ENCODE results near the gene FN3K. TPM values are rescaled to one million over a fixed set of nuclear protein-coding genes. Genes with fewer than 3 reads are reported as not detected.

FN3K gene
- total and polyA plus RNA-seq, 2 of the 13 experiments (the other 11 are each of a cell fraction or from before 2014, with no cell fraction given) = 3.5 to 12.2 TPM

- TF ChIP-seq ZNF276 (CRISPR knock-in tag; IDR thresholded peaks at IDR 0.05; ENCODE audit: low read depth) (no peak), ZNF598 (CRISPR knock-in tag; IDR thresholded peaks at IDR 0.05; ENCODE audit: borderline replicate concordance) (no peak), SP4 (CRISPR knock-in tag; IDR thresholded peaks at IDR 0.05) (0 out of 2 replicates have a peak, but pooled peaks have one; percentile 45), SNRNP70 (IDR thresholded peaks at IDR 0.05; ENCODE audit: low read depth, low read length) (no peak), ZKSCAN5 (CRISPR knock-in tag; IDR thresholded peaks at IDR 0.05) (no peak), ZNF777 (CRISPR knock-in tag; IDR thresholded peaks at IDR 0.05) (no peak), MXD3 (CRISPR knock-in tag; IDR thresholded peaks at IDR 0.05) (0 out of 2 replicates have a peak, but pooled peaks have one; percentile 29), ZNF674 (CRISPR knock-in tag; IDR thresholded peaks at IDR 0.05; ENCODE audit: low read depth) (no peak), MBNL3 (CRISPR knock-in tag; conservative IDR thresholded peaks at IDR 0.05) (no peak), ZBTB21 (CRISPR knock-in tag; IDR thresholded peaks at IDR 0.05) (no peak), FOXP1 (IDR thresholded peaks at IDR 0.05) (no peak), FOXP1 (CRISPR knock-in tag; IDR thresholded peaks at IDR 0.05) (no peak), ZNF34 (CRISPR knock-in tag; IDR thresholded peaks at IDR 0.05; ENCODE audit: borderline replicate concordance) (0 out of 2 replicates have a peak, but pooled peaks have one; percentile 30), ZNF280B (CRISPR knock-in tag; IDR thresholded peaks at IDR 0.05; ENCODE audit: borderline replicate concordance) (peak; percentile 27; the same call in 1 of the 2 replicates), ZNF687 (CRISPR knock-in tag; IDR thresholded peaks at IDR 0.05) (peak; percentile 74), ZNF33B (CRISPR knock-in tag; IDR thresholded peaks at IDR 0.05) (no peak), KDM5B (CRISPR knock-in tag; IDR thresholded peaks at IDR 0.05; ENCODE audit: borderline replicate concordance) (peak; percentile 46; the same call in 1 of the 2 replicates), ZNF350 (CRISPR knock-in tag; IDR thresholded peaks at IDR 0.05; ENCODE audit: borderline replicate concordance, low read depth) (no peak), SIN3A (IDR thresholded peaks at IDR 0.05; ENCODE audit: borderline replicate concordance, low read depth, low read length) (no peak), ZNF563 (CRISPR knock-in tag; IDR thresholded peaks at IDR 0.05) (peak; percentile 40; the same call in 1 of the 2 replicates), ZNF317 (CRISPR knock-in tag; IDR thresholded peaks at IDR 0.05) (no peak), MEIS2 (CRISPR knock-in tag; IDR thresholded peaks at IDR 0.05) (no peak), ZBTB7B (CRISPR knock-in tag; IDR thresholded peaks at IDR 0.05) (no peak)
Measured at GRCh38 chr17:82709676-82710498, 25.5 kb upstream of the FN3K start (continued).
